B cell (primary cell): ENCODE data around the gene LDHD. TPM values are rescaled to one million over a fixed set of nuclear protein-coding genes. Genes with fewer than 3 reads are reported as not detected.

Experiments used
- ATAC-seq: fragments of 200-7000 bp; cut with Tn5 transposase; one replicate; pipeline ENCODE4 v1.10.0; 2021; ENCODE audit warnings: low read depth, mild to moderate bottlenecking, moderate number of reproducible peaks, moderate library complexity
- CTCF ChIA-PET: fragments of 350-600 bp; sonication (Branson Sonifier 250); formaldehyde crosslinking; loops from one replicate; lab custom pipeline; 2021; ENCODE audit warnings: antibody characterized with exemption, inconsistent platforms; lab: Charles Lee
- POLR2A ChIA-PET: fragments of 350-600 bp; sonication (Branson Sonifier 250); formaldehyde crosslinking; loops from one replicate; lab custom pipeline; 2021; ENCODE audit warnings: antibody characterized with exemption; lab: Charles Lee
- DNase-seq: peaks from one replicate; pipeline ENCODE4 v3.0.0; 2013
- H2AFZ ChIP-seq: 2 replicates; pipeline ENCODE4 v1.6.1; 2012; ENCODE audit warnings: mild to moderate bottlenecking, low read depth, low read length; ENCODE audit not compliant: insufficient read depth, poor library complexity, severe bottlenecking
- H3K27ac ChIP-seq, 2 donors: 1 replicate in 1 of 2; 2 replicates in 1 of 2; pipeline ENCODE4 v1.5.1; 2012 to 2013; ENCODE audit warnings: low read length in 2 of 2, mild to moderate bottlenecking in 2 of 2, moderate library complexity in 1 of 2
- H3K27me3 ChIP-seq, 4 experiments: fragments of 200-600 bp in 1 of 4; sonication (generic) in 1 of 4; replicated peaks in 1 of 4; 1 replicate in 2 of 4; 2 replicates in 2 of 4; pipeline versions ENCODE4 v1.6.1 to v1.7.0; 2013 to 2016; ENCODE audit warnings: low read length in 3 of 4, mild to moderate bottlenecking in 2 of 4, mixed read lengths in 1 of 4, moderate library complexity in 1 of 4; ENCODE audit not compliant: insufficient read depth in 4 of 4, control insufficient read depth in 3 of 4; ENCODE audit errors: control extremely low read depth in 1 of 4
- H3K36me3 ChIP-seq, 2 experiments: replicated peaks in 1 of 2; 1 replicate in 1 of 2; 2 replicates in 1 of 2; pipeline versions ENCODE4 v1.6.1 to v1.7.1; 2013; ENCODE audit warnings: low read length in 1 of 2; ENCODE audit not compliant: insufficient read depth in 2 of 2, control insufficient read depth in 1 of 2; ENCODE audit errors: control extremely low read depth in 1 of 2, extremely low read depth in 1 of 2
- H3K4me1 ChIP-seq, 2 donors: fragments of 200-600 bp in 1 of 2; sonication (generic) in 1 of 2; 1 replicate in 1 of 2; 2 replicates in 1 of 2; pipeline versions ENCODE4 v1.5.1 to v1.6.1; 2013 to 2017; ENCODE audit warnings: low read length in 2 of 2; ENCODE audit not compliant: control insufficient read depth in 2 of 2, insufficient read depth in 2 of 2
- H3K4me2 ChIP-seq: replicated peaks from 2 replicates; pipeline ENCODE3; 2012; ENCODE audit warnings: mild to moderate bottlenecking, low read depth, low read length; ENCODE audit not compliant: poor library complexity, severe bottlenecking
- H3K4me3 ChIP-seq, 5 experiments: fragments of 200-600 bp in 1 of 5; sonication (generic) in 1 of 5; 1 replicate in 3 of 5; 2 replicates in 2 of 5; pipeline versions ENCODE4 v1.5.1 to v1.7.0; 2011 to 2016; ENCODE audit warnings: low read length in 4 of 5, mild to moderate bottlenecking in 4 of 5, low read depth in 2 of 5, control low read depth in 1 of 5, moderate library complexity in 1 of 5; ENCODE audit not compliant: insufficient read depth in 1 of 5; ENCODE audit errors: control extremely low read depth in 1 of 5, extremely low read depth in 1 of 5
- H3K79me2 ChIP-seq: fragments of 200-600 bp; sonication (generic); one replicate; pipeline ENCODE4 v1.6.0; 2016; ENCODE audit warnings: low read length; ENCODE audit not compliant: control insufficient read depth, insufficient read depth
- H3K9ac ChIP-seq: fragments of 200-600 bp; sonication (generic); 2 replicates; pipeline ENCODE4 v1.6.1; 2017; ENCODE audit warnings: mild to moderate bottlenecking, low read length, moderate library complexity
- H3K9me3 ChIP-seq, 3 donors: one replicate each; pipeline versions ENCODE4 v1.6.1 to v1.7.1; 2013; ENCODE audit warnings: low read length in 2 of 3; ENCODE audit not compliant: control insufficient read depth in 2 of 3, insufficient read depth in 1 of 3; ENCODE audit errors: control extremely low read depth in 1 of 3
- H4K20me1 ChIP-seq: 2 replicates; pipeline ENCODE4 v1.6.0; 2012; ENCODE audit warnings: mild to moderate bottlenecking, low read length; ENCODE audit not compliant: insufficient read depth, control insufficient read depth, poor library complexity, severe bottlenecking
- H3K27ac Mint-ChIP-seq: one replicate; pipeline ENCODE4 v1.8.0; 2021; ENCODE audit warnings: mixed read lengths
- H3K27me3 Mint-ChIP-seq: one replicate; pipeline ENCODE4 v1.8.0; 2021; ENCODE audit warnings: mixed read lengths
- H3K4me1 Mint-ChIP-seq: one replicate; pipeline ENCODE4 v1.8.0; 2021; ENCODE audit warnings: mixed read lengths
- H3K4me3 Mint-ChIP-seq: one replicate; pipeline ENCODE4 v1.8.0; 2021; ENCODE audit warnings: mixed read lengths
- H3K9me3 Mint-ChIP-seq: one replicate; pipeline ENCODE4 v1.8.0; 2022; ENCODE audit warnings: mixed read lengths; ENCODE audit not compliant: insufficient read depth
- EZH2 ChIP-seq: IDR thresholded peaks from 2 replicates; pipeline ENCODE4 v1.6.1; 2012; ENCODE audit warnings: borderline replicate concordance, low read depth, mild to moderate bottlenecking, moderate library complexity, low read length; ENCODE audit not compliant: insufficient read depth, poor library complexity, severe bottlenecking
- WGBS: methylation state at CpG from one replicate; pipeline ENCODE4 v1.1.5; 2013; ENCODE audit warnings: missing lambda C conversion rate; ENCODE audit not compliant: insufficient coverage; 5-methylcytosine and 5-hydroxymethylcytosine counted together
- intact Hi-C: fragments of 100-400 bp; cut with micrococcal nuclease; formaldehyde crosslinking; loops from one replicate; pipeline ENCODE4 v1.10.0; 2022
- polyA plus RNA-seq: library from polyadenylated mRNA; depleted of rRNA; stranded (reverse); fragments of >200 nt; gene quantifications from 2 replicates; pipeline ENCODE4 v1.2.3, GENCODE V29; 2012
- total RNA-seq, 2 donors: library from RNA; stranded (reverse); fragments of 120-200 nt in 1 of 2; gene quantifications; 1 replicate in 1 of 2; 2 replicates in 1 of 2; pipeline versions ENCODE4 v1.2.3 to v1.2.4, GENCODE V29; 2013 to 2022
- TF ChIP-seq, protein P1 (sequence below): fragments of 200-600 bp; IDR thresholded peaks from one replicate; pipeline ENCODE4 v1.8.0; 2022; ENCODE audit warnings: antibody characterized with exemption, mild to moderate bottlenecking

LDHD gene
- total and polyA plus RNA-seq, 2 donors (not counting 1 experiment from before 2014, with no cell fraction given) = 0.19 TPM; not detected in 1

DNA sequence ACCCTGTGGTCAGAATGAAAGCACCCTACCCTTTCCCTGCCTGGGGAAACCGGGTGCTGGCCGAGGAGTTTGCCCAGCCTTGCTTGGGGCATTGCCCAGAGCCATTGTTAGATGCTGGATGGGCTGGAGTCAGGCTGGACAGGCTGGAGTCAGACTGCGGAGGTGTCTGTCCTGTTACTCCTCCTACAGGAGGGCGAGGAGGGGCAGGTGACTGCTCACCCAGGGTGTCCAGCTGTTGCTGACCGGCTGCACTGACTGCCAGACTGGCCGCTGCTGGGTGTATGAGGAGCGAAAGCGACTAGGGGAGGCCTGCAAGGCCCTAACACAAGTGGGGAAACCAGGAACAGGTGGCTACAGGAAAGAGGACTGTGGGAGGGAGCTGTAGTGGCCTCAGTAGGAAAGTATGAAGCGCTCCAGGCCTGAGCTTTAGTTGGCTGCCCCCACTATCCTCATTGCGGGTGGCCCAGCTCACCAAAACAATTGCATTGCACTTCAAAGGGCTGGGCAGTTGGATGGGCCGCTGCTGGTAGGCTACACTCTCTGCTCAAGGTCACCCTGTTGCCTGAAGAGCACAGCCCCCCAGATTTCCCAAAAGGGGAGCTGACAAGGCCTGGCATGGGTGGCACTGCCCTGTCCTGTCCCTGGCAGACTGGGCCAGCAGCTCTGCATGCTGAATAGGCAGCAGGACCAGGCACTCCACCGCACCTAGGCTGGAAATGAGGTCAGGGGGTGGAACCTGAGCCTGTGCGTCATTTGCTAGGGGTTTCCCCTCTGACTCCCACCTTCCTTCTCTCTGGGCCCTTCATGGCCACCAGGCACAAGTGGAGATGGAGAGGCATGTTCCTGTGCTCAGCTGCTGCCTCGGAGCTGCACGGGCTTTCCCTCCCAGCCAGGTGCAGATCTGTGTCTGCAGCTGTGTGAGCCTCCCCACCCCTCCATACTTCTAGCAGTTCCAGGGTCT is 18.4 kb downstream of the LDHD start:
- intact Hi-C loops = no loop called here
- no peak overlapping the region for H3K4me2 ChIP-seq
- no peak overlapping the region for H3K9ac ChIP-seq
- DNase-seq (no peak), ATAC-seq (no peak)
- no peaks in the 10 kb centered on the region for H3K36me3 ChIP-seq
- Mint-ChIP-seq H3K27ac (no peak overlapping the region), H3K9me3 (no peaks in the 10 kb centered on the region), H3K4me1 (peaks cover 15% of the 10 kb centered on the region), H3K4me3 (no peak overlapping the region), H3K27me3 (peaks cover 23% of the 10 kb centered on the region)
- H3K4me3 ChIP-seq = no peak overlapping the region
- no peak overlapping the region for H2AFZ ChIP-seq
- no peaks in the 10 kb centered on the region for H3K79me2 ChIP-seq
- no peaks in the 10 kb centered on the region for H3K9me3 ChIP-seq
- no peak for TF ChIP-seq EZH2
- TF ChIP-seq, protein P1, sequence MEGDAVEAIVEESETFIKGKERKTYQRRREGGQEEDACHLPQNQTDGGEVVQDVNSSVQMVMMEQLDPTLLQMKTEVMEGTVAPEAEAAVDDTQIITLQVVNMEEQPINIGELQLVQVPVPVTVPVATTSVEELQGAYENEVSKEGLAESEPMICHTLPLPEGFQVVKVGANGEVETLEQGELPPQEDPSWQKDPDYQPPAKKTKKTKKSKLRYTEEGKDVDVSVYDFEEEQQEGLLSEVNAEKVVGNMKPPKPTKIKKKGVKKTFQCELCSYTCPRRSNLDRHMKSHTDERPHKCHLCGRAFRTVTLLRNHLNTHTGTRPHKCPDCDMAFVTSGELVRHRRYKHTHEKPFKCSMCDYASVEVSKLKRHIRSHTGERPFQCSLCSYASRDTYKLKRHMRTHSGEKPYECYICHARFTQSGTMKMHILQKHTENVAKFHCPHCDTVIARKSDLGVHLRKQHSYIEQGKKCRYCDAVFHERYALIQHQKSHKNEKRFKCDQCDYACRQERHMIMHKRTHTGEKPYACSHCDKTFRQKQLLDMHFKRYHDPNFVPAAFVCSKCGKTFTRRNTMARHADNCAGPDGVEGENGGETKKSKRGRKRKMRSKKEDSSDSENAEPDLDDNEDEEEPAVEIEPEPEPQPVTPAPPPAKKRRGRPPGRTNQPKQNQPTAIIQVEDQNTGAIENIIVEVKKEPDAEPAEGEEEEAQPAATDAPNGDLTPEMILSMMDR = no peak
- H3K4me1 ChIP-seq = peaks cover 8 to 20% of the 10 kb centered on the region in 2 donors
- ChIA-PET CTCF (interaction anchor here (0.5 to 4.3 kb wide), 3 partner anchors 10 to 52 kb away, joined by 3 to 15 read pairs (median 3); no protein-coding TSS in a partner anchor), POLR2A (no interaction called here)
- 75% methylated on average over 15 of the region's 15 CpGs for WGBS
- H3K27me3 ChIP-seq = peaks cover 0 to 28% (median 6%) of the 10 kb centered on the region in 4 experiments
- H3K27ac ChIP-seq = no peak overlapping the region
- no peaks in the 10 kb centered on the region for H4K20me1 ChIP-seq

GRCh38 chr16:75097191-75097761 is 19.3 kb downstream of the LDHD start:
- Histone ChIP-seq H3K4me1 (peaks cover 8 to 20% of the 10 kb centered on the region in 2 donors), H2AFZ (no peak overlapping the region), H3K27me3 (peaks cover 0 to 28% (median 6%) of the 10 kb centered on the region in 4 experiments), H3K27ac (no peak overlapping the region), H4K20me1 (no peaks in the 10 kb centered on the region), H3K9me3 (no peaks in the 10 kb centered on the region), H3K9ac (no peak overlapping the region), H3K4me2 (no peak overlapping the region), H3K4me3 (no peak overlapping the region), H3K36me3 (no peaks in the 10 kb centered on the region), H3K79me2 (no peaks in the 10 kb centered on the region)
- H3K27me3 Mint-ChIP-seq = peaks cover 16% of the 10 kb centered on the region
- TF ChIP-seq, protein P1 = no peak
- TF ChIP-seq EZH2 = no peak
- DNase-seq (no peak), ATAC-seq (no peak)
- ChIA-PET POLR2A (no interaction called here), CTCF (no interaction called here)
- intact Hi-C loops = no loop called here
- 95% methylated on average over 10 of the region's 10 CpGs for WGBS
- no peak overlapping the region for H3K27ac Mint-ChIP-seq
- H3K4me1 Mint-ChIP-seq = peaks cover 15% of the 10 kb centered on the region
- H3K4me3 Mint-ChIP-seq = no peak overlapping the region
- no peaks in the 10 kb centered on the region for H3K9me3 Mint-ChIP-seq
